Stimulated activated CD4-positive, alpha-beta T cell treated with anti-CD3 and anti-CD28 coated beads, Interleukin-12 subunit alpha, Interleukin-12 subunit beta, amount 100 ng/mL, for 48 hours (primary cell): ENCODE results near the gene TAF7L.

ENCODE experiments used
- DNase-seq, 3 donors: peaks; one replicate each; pipeline ENCODE4 v3.0.0-alpha.2; 2020; ENCODE audit warnings: low read depth in 2 of 3, low spot score in 1 of 3

TAF7L gene

DNA sequence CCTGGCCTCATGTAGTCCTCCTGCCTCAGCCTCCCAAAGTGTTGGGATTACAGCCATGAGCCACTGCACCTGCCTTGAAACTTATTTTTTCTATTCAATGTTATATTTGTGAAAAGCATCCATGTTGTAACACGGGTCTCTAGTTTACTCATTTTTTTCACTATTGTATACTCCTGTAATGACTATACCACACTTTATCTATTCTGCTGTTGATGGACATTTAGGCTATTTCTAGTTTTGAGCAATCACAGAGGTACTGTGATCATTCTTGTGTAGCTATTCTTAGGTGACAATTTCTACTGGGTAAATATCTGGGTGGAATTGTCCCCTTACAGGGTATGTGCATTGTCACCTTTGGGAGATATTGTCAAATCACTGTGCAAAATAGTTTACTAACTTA, 67.9 kb downstream of the TAF7L start:
- no peak for DNase-seq

DNA sequence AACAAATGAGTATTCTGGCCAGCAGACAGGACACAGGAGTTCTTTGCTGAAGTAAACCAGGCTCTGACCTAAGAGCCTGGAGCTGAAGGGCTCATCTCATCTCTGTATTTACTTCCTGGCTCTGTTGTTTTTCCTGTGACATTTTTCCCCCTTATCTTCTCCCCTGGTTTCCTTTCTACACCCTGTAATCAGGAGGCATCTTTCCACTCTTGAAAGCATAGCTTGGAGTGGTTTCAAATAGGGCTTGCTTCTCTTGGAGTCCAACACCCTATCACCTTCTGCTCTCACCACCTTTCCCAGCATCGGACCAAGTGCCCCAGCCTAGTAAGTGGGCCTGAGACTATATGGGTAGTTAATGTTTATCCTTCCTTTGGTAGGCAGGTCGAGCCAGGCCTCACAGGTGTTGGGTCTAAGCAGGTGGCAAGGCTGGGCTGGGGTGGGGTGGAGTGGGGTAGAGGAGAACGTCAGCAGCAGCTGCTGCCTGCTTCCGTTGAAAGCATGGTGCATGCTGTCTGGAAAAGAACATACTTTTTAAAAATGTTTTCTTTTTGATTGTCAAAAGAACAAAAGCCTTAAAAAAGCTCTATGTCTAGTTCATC, 70.4 kb downstream of the TAF7L start:
- no peak for DNase-seq

- no peak for DNase-seq
Measured at GRCh38 chrX:101219864-101220346, 71.2 kb downstream of the TAF7L start.

- DNase-seq = no peak
Measured at GRCh38 chrX:101219116-101219863, 71.8 kb downstream of the TAF7L start, which contains the start of gene DRP2. DRP2 (plus strand) TSS chrX:101219786; CDS start chrX:101231648, 11,862 bp downstream.
